Right renal pelvis (tissue), 4 donors: Measurements from ENCODE around the gene JARID2. TPM values are rescaled to one million over a fixed set of nuclear protein-coding genes. Genes with fewer than 3 reads are reported as not detected.
"Not testable (repeated sequence)": the region's sequence is repeated elsewhere in the genome, so short reads cannot be mapped to it uniquely, and the experiment has no call there.

Source experiments
- DNase-seq, 4 donors: peaks; one replicate each; pipeline ENCODE4 v3.0.0-alpha.2; 2013; ENCODE audit warnings: low read depth in 4 of 4, low spot score in 3 of 4, missing footprints in 1 of 4
- polyA plus RNA-seq, 4 donors: library from polyadenylated mRNA; unstranded; fragments of 120-200 nt; gene quantifications; one replicate each; pipeline ENCODE4 v1.2.1, GENCODE V29; 2013; ENCODE audit not compliant: insufficient read length in 4 of 4

JARID2 gene
- polyA plus RNA-seq, 4 donors: 27.6 to 30.5 (median 28.6) TPM

GRCh38 chr6:15409301-15410125, 163.6 kb downstream of the JARID2 start:
- no peak for DNase-seq

DNA sequence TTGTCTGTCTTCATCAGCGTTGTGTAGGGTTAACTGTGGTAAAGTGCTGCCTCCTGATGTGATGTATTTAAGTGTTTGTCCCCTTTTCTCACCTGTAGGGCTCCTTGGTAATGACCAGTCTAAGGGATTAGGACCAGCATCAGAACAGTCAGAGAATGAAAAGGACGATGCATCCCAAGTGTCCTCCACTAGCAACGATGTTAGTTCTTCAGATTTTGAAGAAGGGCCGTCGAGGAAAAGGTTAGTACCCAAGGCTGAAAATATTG, 164.2 kb downstream of the JARID2 start:
- DNase-seq: no peak

- no peak for DNase-seq
These were observed 164.9 kb downstream of the JARID2 start for GRCh38 chr6:15410752-15411151.

DNA sequence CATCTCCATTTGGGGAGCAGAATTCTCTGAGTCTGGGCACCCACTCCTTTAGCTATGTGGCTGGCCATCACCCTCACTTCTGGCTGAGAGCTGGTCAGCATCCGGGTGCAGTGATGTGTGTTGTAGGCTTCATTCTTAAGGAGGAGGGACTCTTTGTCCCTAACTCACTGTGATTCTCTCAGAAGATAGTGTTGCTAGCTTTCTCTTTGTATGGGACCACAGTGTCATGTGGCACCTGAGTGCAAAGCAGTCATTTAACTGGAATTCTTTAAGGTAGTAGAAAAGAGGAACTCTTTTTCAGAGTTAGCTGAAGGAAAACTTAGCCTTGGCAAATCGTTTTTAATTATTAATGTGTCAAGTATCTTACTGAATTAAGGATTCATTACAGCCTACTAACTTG, 165.9 kb downstream of the JARID2 start:
- no peak for DNase-seq

DNA sequence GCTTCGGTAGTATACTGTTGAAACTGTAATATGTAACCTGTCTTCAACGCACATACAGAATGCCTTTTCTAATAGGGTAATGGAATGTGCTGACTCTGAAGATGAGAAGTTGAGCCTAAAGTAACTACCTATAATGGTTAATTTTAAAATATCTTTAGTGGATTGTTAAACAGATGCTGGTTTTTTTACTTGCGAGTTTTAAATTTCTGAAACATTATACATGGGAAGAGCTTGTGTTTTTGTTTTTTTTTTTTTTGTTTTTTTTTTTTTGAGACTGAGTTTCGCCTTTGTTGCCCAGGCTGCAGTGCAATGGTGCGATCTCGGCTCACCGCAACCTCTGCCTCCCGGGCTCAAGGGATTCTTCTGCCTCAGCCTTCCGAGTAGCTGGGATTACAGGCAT, 166.9 kb downstream of the JARID2 start:
- no peak for DNase-seq

GRCh38 chr6:15413466-15414234, 167.8 kb downstream of the JARID2 start:
- no peak for DNase-seq

- DNase-seq: no peak
These were observed 168.4 kb downstream of the JARID2 start for GRCh38 chr6:15414235-15414612.

DNA sequence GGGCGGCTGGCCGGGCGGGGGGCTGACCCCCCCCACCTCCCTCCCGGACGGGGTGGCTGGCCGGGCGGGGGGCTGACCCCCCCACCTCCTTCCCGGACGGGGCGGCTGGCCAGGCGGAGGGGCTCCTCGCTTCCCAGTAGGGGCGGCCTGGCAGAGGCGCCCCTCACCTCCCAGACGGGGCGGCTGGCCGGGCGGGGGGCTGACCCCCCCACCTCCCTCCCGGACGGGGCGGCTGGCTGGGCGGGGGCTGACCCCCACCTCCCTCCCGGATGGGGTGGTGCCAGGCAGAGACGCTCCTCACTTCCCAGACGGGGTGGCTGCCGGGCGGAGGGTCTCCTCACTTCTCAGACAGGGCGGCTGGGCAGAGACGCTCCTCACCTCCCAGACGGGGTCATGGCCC, 169.8 kb downstream of the JARID2 start:
- not testable (repeated sequence) for DNase-seq

DNA sequence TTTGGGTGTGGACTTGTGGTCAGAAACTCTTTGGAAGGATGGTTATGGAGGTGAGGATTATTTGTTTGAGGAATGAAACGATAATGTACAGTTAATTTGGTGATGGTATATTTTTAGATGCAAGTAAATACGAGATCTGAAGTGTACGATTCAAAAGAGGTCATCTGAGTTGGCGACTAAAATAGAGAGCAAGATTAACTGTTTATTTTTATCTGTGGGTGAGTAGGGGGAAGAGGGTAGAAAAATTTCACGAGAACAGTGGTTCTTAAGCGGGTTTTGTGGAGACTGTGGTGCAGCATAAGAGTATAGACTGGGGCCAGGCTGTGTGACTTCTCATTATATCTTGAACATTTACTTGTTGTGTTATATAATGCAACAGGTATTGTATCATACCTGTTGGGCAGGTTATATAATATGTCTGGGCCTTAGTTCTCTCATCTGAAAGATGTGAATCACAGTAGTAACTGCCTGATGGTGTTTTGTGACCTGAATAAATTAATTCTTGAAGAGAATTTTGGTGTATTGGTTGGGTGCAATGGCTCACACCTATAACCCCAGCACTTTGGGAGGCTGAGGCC, 171.2 kb downstream of the JARID2 start:
- no peak for DNase-seq

DNA sequence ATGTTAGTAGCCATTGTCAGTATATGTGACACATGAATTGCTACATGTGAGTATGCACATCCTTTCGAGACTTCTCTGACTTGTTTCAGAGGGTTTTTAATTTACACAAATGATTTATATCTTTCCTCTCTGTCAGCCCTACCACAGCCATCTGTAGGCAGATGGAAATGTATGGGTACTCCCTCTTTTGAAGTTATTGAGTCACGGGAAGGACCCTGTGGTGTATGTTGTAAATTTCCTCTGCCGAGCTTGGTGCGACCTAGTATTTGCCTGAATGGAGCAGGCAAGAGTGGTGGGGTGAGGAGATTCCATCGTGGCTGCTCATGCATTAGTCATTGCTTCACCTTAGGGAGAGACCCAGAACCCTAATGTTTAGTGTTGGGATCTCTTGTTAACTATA, 171.9 kb downstream of the JARID2 start:
- DNase-seq: no peak

GRCh38 chr6:15419493-15419892, 173.6 kb downstream of the JARID2 start:
- DNase-seq: no peak

- DNase-seq: no peak
These were observed 175.1 kb downstream of the JARID2 start for GRCh38 chr6:15420959-15421438.

DNA sequence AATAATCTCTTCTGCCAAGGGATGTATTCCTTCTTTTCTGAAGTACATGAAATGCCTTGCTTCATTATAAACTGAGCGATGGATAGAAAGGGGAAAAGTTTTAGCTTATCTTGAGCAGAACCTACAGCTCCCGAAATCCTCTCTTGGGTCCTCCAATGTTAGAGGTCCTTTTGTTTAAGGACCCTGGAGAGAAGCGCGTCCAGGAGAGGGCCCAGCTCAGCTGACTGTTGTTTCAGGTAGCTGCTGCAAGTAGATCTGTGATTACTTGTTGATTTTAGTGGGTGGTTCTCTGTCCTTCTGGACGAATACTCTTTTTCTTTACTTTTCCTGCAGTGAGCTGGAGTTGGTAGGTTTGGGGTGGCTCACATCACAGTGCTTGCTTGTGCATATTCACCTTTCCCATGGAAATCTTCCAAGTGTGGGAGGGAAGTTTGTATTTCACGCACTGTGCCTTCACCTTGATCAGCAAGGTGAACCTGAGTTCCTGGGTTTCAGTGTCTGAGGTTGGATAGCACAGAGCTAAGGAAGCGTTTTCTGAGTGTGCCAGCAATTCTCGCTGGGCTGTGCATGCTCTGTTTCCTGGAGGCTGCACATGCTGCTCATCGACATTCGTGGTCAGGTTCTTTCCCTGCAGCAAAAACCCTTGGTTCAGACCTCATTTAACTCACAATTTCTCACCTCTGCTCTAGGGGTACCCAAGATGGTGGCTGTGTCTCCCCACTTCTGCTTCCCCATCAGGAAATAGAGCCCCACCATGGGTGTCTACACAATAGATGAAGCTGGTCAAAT, 176.3 kb downstream of the JARID2 start:
- peak in 1 of 4 donors; percentile 57 for DNase-seq

DNA sequence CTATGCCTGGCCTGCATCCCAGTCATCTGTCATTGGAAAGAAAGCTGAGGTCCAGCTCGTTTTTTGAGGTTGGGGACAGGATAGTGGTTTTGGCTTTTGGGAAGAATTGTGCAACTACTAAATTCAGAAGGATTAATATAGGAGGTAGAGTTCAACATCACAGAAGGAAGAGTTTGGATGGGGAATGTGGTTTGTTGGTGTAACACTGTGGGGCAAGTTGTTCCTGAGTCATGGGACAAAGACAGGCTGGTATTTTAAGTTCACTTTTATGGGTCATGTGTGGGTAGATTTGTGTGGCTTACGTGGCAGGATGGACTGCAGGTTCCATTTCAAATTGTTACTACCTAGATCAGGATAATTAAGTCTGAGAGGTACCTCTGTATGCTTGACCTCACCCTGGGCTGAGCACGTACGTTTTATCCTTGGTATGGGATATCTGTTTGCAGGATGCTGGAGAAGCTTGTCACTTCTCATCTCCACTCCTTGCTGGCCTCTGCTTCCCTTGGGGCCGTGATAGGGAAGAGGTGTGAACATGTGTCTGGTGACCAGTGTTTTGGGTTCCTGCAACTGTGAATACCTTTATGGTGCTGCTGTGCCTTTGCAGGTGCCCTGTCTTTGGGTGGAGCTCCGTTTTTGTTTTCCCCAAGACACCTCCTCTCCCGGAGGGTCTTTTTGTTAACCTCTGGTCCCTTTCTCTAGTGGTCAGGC, 177.6 kb downstream of the JARID2 start:
- DNase-seq: no peak

DNA sequence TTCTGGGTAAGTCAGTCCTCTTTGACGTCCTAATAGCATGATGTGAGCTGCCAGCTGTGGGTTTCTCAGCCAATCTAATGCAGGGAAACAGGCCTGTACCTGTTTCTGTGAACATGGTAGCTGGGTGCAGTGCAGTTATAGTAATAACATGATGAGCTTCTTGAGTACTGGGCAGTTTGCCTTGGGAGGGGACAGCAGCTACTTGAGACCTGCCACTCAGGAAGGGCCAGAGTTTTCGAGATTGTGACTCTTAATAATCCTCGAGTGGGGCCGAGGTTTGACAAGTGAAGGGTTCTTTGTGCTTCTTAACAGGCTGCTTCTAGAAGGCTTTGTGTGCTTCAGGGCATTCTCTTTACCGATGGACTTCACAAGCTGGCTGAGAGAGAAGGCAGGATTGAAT, 180.1 kb downstream of the JARID2 start:
- no peak for DNase-seq

DNA sequence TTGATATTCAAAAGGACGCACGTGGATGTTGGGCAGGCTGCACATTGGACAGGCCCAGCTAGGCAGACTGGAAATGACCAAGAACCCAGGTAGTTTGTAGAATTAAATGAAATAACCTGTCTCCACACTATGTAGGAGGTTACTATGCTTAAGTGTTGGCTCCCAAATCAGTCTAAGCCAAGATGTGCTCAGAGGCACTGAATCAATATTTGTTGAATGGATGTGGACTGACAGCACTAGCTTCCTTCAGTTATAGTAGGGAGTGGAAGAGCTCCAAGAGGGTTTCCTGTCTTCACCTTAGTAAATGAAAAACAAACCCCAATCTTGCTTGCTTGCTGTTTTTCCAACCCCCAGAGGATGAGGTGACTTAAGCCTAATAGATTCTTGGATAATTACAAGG, 180.5 kb downstream of the JARID2 start:
- DNase-seq: no peak

GRCh38 chr6:15426901-15427300, 181.0 kb downstream of the JARID2 start:
- DNase-seq: no peak

- DNase-seq: peak in 1 of 4 donors; percentile 67
These were observed 181.6 kb downstream of the JARID2 start for GRCh38 chr6:15427331-15428070.
